GM19025 (cell line): ENCODE results near the gene SINHCAF.

ENCODE experiments used
- ATAC-seq: cut with Tn5 transposase; IDR thresholded peaks from one replicate; pipeline ENCODE4 v1.9.1; 2021; ENCODE audit warnings: mild to moderate bottlenecking, low read depth, moderate library complexity; ENCODE audit not compliant: unreplicated experiment

The SINHCAF gene

DNA sequence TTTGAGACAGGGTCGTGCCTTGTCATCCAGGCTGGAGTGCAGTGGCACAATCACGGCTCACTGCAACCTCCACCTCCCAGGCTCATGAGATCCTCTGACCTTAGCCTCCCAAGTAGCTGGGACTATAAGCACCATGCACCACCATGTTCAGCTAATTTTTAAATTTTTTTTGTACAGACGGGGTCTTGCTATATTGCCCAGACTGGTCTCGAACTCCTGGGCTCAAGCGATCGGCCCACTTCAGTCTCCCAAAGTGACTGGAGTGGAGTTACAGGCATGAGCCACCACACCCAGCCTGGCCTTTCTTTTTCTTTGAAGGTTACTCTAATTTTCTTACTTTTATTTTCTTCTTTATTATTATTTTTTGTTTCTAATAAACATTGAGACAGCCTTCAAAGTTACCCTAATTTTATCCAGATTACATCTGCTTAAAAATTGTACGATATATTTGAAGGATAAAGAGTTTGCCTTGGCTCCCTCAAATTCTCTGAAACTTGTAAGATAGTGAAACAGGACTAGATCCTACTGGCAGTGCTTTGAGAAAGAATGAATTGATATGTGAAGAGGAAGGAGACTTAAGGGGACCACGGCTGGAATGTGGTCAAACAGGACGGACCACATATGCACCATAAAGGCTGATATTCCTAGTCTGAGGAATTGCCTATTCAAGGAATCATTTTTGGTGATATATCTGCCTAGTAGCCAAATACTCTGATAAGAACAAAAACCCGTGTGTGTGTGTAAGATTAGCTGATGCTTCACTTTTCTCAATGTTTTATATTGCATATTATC, 14.1 kb upstream of the SINHCAF start:
- no peak for ATAC-seq

DNA sequence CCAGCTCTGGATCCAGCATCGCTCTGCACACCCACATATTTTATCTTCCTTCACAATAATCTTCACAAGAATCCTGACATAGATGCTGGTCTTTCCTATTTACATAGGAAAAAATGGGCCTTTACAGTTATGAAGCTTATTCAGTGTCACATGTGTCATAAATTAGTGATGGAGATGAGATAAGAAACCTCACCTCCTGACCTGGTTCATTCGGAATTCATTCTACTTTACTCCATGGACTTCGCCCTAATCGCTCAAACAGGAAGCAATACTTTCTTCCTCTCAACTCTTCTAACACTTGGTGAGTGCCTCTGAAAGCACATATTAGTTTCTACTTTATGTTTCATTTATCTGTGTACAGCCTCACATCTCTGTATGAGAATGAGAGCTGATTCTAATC, 12.0 kb upstream of the SINHCAF start:
- no peak for ATAC-seq

DNA sequence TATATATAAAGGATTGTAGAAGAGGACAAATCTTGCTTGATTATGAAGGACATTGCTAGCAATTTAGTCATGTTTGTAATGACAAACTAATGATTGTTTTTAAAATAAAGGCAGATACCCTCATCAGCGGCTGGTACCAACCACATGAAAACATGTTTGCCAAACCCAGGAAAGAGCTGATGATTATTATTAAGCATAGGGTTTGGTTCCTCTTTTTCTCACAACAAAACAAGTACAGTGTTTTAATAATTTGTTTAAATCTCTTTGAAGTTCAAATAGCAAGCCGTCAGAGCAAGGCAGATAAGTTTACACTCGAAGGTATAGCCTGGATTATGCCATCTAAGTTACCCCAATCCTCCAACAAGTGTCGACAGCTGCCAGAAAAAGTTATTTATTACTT, 5.3 kb upstream of the SINHCAF start:
- ATAC-seq = no peak

DNA sequence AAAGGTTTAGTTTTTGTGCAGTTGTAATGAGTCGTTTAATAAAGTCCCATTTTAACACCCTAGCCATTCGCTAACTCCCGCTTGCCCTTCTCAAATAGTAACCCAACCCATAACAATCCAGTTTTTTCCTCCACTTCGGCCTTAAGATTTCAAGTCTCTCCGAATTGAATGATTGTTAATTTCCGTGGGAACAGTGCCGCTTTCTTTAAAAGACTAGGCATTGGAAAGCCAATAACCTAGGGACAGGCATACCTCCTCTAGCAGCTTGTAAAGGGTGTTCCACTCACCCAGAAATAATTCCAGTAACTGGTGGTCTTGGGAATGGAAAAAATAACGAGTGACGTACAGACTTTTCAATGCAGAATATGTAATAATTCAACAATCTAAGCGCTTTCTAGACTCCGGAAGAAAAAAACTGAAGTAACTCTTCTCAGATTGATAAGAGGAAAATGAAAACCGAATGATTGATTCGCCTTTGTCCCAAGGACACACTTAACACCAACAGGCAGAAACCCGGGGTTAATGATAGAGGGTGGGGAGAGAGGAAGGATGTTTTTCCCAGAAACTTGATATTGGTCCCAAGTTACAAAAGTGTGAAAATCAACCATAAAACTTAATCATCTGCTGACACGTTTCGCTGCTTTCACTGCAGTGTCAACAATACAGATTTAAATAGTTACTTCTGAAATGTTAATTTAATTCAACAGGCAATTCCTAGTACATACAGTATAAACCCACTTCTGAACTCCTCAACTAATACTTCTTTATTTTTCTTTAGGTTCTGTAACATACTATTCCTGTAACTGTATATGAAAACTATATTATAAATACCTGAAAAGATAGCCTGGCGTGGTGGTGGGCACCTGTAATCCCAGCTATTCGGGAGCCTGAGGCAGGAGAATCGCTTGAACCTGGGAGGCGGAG, 1.0 kb upstream of the SINHCAF start:
- ATAC-seq = no peak

DNA sequence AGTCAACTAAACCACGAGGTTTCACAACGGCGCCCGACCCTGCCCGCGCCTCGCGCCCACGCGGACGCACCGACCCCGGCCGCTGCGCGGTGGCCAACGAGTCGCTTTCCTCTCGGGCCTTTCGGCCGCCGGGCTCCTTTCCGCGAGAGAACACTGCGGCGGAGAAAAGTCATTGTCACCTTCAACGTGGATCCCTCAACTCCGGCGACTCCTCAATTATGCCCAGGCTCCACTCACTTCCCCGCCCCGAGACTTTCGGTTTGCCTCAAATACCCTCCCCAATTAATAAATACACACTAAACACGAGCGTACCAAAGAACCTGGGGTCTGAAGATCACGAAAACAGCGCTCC, 450 bp downstream of the SINHCAF start:
- ATAC-seq = no peak

DNA sequence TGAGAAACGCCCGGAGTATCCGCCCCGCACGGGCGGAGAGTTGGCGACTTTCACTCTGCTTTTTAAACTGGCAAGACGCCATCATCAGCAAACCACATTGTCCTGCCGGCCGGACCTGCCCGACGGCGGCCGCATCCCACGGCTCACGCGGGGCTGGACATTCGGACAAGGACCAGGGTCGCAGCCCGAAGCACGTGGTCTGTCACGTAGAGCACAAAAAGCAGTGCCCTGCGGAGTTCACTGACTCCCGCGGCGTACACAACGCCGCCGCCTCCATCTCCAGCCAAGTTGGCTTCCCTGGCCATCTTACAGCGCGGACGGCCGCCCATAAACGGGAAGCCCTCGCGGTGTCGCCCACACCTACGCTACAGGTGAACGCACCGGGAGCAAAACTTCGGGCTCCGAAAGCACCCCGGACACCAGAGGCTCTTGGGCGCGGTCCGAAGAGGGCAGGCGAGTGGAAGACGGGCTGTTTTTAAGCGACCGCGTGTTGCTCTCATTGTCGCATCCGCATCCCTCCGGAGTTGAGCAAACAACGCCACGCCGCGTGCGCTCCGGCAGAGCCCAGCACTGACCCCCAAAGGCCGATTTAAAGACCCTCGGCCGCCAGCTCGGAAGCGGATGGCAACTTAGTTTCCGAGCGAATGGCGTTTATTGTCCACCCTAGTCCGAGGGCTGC, 966 bp downstream of the SINHCAF start:
- ATAC-seq = no peak

DNA sequence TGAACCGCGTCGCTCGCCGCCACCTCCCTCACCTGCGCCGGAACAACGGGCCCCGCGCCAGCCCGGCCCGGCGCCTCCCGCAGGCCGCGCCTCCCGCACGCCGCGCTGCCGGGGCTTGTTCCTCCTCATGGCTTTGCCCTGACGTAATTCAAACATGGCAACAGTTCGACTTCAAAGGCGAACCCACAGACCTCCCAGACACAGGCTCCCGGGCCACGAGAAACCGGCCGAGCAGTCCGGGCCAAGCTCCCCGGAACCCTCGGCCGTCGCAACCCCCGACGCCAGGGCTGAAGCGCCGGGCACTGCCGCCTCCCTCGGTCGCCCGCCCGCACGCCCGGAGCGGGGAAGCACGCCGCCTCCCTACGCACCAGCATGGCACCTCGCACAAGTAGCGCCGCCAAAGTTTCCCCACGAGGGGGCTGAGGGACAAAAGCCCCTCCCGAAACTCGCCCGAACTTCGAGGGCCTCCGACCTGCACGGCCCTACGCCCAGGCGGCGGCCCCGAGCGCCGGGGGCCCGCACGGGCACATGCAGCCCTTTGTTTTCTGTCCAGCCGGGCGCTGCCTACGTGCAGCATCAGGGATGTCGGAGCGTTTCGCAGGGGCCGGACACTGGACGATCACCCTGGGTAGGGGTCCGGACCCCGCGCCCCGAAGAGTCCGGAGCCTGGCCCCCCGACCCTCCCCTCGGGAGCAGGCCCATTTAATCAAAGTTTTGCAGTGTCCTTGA, 1.7 kb downstream of the SINHCAF start:
- ATAC-seq = peak; percentile 35

DNA sequence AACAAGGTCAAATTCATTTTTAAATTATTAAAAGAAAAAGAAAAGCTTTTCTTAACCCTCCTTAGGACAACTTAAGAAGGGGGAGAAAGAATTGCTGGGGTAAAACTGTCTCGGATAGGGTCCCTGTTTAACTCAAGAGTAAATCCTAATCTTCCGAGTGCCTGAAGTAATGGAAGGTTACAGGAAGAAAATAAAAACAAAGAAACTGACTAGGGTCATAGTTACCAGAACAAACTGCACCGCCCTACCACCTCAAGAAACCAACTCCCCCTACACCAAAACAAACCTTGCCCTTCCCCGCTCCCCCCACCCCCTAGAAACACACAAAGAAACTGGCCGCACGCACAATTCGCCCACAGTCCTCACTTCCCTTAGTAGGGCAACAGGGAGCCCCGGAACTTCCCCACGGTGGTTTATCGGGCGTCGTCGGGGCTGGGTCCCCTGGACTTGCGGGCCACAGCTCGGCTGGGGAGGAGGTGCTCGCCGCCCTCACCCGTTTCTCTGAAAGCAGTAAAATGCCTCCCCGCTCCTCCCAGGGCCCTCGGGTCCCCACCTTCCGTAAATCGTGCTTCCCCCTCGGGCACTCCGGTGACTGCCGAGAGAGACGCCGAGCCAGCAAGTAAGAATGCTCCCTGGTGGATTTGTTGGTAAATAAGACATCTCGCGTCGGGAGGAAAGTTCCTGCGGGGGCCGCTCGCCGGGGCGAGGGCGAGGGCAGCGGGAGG, 2.4 kb downstream of the SINHCAF start:
- ATAC-seq = peak; percentile 19

DNA sequence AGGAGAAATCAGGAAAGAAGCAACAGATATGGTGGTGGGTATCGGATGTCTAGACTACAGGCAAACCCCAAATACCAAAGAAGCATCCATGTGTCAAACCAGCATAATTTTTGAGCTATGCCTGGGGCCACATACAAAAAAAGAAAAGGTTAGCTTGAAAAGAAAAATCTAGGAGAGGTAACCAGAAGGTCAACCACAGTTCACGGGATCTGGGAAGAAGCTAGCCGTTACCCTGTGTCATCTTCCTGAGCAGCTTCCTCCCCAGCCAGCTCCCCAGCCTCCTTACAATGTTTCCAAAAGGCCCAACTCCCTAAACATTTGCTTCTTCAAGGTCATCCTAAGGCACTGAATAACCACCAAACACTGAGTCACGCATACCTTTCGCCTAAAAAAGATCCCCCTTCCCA, 3.1 kb downstream of the SINHCAF start:
- no peak for ATAC-seq

DNA sequence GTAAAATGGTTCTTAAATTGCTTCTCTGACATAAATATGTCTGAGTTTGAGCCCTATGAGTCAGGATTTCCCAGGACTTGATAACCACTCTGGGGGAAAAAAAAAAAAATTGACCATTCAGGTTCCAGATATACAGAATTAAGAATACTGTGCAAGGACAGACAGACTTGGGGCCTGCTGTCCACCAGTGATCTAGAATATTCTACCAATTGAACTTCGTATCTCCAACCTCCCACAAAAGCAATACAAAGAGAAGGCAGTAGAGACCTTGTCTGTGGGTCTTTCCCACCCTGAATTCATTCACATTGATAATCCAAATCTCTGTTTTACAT, 4.1 kb downstream of the SINHCAF start:
- ATAC-seq = no peak

DNA sequence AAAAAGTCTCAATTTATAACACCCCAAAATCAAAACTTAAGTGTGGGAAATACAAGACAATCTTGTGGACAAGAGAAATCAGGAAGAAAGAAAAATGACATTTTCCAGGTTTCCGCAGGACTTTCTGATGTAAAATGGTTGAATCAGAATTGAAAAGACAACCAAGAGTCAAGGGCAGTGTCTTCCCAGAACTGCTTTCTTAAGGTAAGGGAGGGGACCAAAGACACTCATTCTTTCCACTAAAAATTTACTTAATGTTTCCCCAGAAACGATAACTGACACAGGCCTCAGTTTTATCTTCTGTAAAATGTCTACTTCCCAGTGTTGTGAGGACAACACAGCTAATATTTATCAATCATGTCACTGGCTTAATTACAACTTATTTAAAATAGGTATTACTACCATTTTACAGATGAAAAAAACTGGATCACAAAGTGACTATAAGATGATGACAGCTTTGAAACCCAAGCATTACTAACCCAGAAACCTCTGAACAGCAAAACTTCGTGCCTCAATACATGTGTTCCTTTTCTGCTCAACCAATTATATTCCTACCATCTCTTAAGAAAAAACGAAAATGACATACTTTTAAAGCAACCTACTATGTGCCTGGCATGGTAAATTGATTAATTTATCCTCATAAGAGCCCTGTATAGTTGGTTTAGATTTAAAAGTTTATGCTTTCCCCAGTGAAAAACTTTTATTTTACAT, 4.6 kb downstream of the SINHCAF start:
- ATAC-seq = no peak

DNA sequence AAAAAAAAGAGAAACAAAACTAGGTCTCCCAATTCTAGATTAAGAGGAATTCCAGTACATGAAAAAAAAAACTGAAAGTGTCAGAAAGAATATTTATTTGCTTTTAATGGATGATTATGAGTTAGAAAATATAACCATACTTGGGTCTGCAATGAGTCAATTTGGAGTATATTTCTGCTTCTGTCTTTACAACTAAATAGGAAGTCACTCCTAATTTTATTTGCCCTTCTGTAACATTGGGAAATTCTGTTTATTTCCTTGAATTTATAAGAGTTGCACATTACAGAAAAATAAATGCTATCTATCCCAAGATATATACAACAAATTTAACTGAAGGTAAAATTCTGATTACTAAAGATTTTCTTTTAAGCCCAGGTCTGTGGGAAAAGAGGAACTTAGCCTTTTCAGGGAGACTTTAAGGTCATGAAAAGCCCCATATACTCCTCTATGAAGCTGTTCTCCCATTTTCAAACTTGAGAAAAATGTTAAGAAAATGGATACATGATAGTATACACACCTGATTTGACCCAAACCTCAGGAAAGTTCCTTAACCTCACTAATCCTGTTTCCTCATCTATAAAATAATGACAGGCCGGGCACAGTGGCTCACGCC, 7.2 kb downstream of the SINHCAF start:
- ATAC-seq = no peak

DNA sequence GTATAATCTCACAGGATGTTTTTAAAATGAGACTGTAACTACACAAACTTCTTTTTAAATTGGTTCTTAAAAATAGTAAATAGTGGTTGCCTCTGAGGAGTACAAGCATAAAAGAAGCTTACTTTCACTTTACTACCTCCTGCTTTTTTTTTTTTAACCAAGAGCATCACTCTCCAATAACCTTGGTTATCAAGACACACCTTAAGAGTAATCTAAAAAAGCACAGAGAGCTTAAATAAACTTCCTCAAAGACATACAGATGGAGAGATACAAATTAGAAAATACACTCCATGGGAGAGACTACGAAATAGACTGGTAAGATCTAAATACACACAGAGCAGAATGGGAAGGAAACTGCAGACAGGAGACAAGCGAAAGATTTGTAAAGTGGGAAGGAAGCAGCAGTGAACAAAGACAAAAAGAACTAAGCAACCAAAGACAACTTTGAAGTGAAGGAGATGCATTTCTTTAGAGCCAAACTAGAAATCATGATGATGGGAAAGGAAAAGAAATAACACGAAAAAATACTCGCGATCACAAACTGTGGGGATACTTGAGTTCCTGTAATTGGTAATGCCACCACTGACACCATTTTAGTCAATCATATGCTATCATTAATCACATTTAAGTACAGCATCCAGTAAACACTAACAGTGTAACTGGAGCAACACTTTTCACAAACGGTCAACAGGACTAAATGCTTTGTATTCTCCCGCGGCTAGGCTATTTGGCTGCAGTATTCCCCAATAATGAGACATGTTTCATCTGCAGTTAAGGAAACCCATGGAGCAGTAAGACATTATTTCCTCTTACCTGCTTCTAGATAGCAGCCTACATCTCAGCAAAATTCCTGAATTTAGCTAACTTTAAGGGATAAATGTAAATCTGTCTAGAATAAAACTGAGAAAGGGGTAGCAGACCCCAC, 8.2 kb downstream of the SINHCAF start:
- no peak for ATAC-seq

DNA sequence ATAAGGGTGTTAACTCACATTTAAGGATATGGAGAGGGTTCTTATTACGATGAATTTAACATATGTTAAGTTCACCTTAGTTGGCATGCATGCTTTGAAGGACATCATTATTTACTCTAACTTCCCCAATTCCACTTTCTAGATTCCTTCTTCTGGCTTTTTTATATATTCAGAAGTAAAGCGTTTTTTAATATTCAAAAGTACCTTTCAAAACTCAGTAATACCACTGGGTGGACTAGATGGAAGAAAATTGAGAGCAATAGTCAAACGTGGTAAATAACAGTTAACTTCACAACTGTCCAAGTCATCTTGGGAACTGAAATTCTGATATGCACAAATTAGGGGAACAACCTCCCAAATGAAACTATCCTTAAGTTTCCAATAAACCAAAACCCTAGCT, 9.1 kb downstream of the SINHCAF start:
- ATAC-seq = no peak

DNA sequence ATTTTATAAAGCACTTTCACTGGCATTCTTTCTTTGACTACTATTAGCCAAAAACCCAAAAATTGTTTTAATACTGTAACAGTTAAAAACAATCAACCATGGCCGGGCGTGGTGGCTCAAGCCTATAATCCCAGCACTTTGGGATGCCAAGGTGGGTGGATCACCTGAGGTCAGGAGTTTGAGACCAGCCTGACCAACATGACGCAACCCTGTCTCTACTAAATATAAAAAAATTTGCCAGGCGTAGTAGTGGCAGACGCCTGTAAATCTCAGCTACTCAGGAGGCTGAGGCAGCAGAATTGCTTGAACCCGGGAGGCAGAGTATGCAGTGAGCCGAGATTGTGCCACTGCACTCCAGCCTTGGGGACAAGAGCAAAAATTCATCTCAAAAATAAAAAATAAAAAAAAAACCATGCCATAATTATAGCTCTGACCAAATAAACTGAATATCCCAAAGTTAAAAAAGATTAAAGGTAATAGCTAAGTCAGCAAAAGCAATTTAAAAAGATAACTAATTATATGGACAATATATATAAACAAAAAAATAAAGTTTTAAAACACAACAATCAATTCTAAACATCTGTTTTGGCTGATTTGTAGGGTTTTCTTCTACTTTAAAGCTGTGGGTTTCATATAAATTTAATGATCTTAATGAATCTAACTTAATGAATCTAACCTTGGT, 10.0 kb downstream of the SINHCAF start:
- no peak for ATAC-seq

DNA sequence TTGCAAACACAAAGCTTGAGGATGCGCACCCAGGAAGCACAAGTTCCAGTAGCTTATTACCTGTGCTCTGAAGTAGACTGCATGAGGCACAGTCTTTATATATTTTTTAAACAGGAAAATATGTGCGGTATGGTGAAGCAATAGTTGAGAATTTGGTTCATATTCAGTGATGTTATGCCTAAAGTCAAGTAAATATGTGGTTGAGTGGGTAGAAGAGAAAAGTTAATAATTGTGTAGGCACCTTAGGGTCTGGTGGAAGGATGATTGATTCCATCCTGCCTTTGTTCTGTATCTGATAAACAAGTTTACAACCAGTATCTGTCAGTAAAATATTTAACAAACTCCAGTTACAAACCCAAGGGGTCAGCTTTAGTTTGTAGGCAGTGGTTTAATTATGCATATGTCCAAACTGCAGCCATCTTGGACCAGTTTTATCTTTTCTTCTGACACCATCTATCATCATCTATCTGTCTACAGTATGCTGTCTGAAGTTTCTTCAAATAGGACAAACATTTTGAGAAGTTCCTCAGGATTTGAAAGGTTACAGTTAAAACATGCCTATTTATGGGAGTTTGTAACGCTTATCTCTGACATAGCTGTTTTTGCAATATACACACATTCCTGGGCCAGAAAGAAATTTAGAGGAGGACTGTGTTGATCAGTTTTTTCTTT, 10.8 kb downstream of the SINHCAF start:
- no peak for ATAC-seq

DNA sequence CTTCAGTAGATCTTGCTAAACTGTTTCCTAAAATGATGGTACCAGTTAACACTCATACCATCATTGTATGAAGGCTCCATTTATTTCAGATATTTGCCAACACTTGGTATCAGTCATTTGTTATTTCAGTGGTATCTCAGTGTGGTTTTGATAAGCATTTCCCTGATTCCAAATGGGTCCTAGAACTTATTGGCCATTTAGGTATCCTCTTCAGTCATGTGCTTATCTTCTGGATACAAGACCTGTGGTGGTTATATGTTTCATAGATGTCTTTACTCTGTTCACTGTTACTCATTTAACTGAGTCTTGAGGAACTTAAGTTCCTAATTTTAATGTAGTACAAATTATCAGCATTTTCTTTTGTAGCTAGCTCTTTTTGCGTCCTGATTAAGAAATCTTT, 13.5 kb downstream of the SINHCAF start:
- ATAC-seq = no peak
